Measurements from ENCODE around the gene PELI2. TPM values are rescaled to one million over a fixed set of nuclear protein-coding genes. Genes with fewer than 3 reads are reported as not detected.
A peak's percentile ranks its signal among the peaks of the same experiment; 100 is the strongest.

Gene PELI2
- total and polyA plus RNA-seq, 2 of the 4 experiments (the other 2 are of a cell fraction) = 6.0 to 36.7 TPM

DNA sequence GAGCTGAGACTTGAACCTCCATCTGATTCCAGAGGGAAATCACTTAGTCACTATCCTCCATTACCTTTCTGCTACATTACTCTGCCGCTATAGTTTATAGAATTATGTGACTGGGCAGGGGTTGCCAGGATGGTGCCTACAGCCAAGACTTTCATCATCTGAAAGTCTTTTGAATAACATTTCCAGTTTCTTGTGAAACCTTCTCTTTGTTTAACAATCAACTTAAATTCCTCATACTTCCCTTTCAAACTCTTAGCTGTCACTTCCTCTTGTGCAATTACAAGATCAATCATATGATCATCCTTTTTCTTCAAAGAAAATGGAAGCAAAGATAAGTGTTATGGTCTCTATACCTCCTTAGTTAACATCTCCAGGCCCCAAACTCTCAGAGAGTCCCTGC, 25.4 kb upstream of the PELI2 start:
- in situ Hi-C loops (cut with MboI; ENCODE audit: low sequenced_read_pairs) = no loop called here
- H3K9ac ChIP-seq (ENCODE audit: low read depth, low read length) = no peak overlapping the region
- H3K23ac ChIP-seq (ENCODE audit: low read depth, low read length) = no peak overlapping the region
- H2BK120ac ChIP-seq (ENCODE audit: low read depth, low read length) = no peak overlapping the region
- peak overlapping the region; percentile 78; the same call in 1 of the 2 replicates for H3K18ac ChIP-seq (ENCODE audit: low read depth, low read length)
- no peak overlapping the region for H4K91ac ChIP-seq (ENCODE audit: insufficient read depth, low read depth, low read length)
- H3K36me3 ChIP-seq (ENCODE audit: control insufficient read depth, insufficient read depth, low read length) = no peaks in the 10 kb centered on the region
- H4K5ac ChIP-seq (ENCODE audit: low read depth, low read length) = no peak overlapping the region; the same call in 1 of the 2 replicates
- no peaks in the 10 kb centered on the region for H3K9me3 ChIP-seq (ENCODE audit: control insufficient read depth, insufficient read depth, low read length)
- no peak overlapping the region for H2AFZ ChIP-seq (replicated peaks; ENCODE audit: low read length, poor library complexity)
- no peak overlapping the region for H3K27ac ChIP-seq (ENCODE audit: insufficient read depth, low read length)
- H3K79me1 ChIP-seq (ENCODE audit: low read depth in 1 of 2, low read length in 2 of 2) = no peaks in the 10 kb centered on the region
- BruUV-seq (replicated peaks) = no TSS peak
- dilution Hi-C loops (cut with HindIII; ENCODE audit: low sequenced_read_pairs, unreplicated experiment) = no loop called here
- peaks cover 15% of the 10 kb centered on the region for H3K27me3 ChIP-seq (ENCODE audit: control insufficient read depth, insufficient read depth, low read length)
- no peaks in the 10 kb centered on the region for H4K20me1 ChIP-seq (ENCODE audit: insufficient read depth, low read length)
- ChIA-PET CTCF (no interaction called here), POLR2A (ENCODE audit: unreplicated experiment) (no interaction called here)
- H2BK15ac ChIP-seq (ENCODE audit: low read depth, low read length) = no peak overlapping the region
- no peak overlapping the region for H3K4me2 ChIP-seq (ENCODE audit: low read depth, low read length)
- DNase-seq (no peak), ATAC-seq (ENCODE audit: low read depth) (no peak)
- H3K4me1 ChIP-seq (ENCODE audit: control insufficient read depth, insufficient read depth, low read length) = peaks cover 1% of the 10 kb centered on the region; the same call in 1 of the 2 replicates
- H3K4me3 ChIP-seq (ENCODE audit: insufficient read depth, low read depth, low read length) = no peak overlapping the region
- no peak overlapping the region for H3K14ac ChIP-seq (replicated peaks; ENCODE audit: low read depth, low read length)
- no peak overlapping the region for H3K56ac ChIP-seq (ENCODE audit: extremely low read depth, insufficient read depth, low read length)
- no peak overlapping the region for H4K8ac ChIP-seq (ENCODE audit: low read depth in 2 of 2, low read length in 2 of 2)
- no peak overlapping the region for H2BK5ac ChIP-seq (ENCODE audit: low read depth, low read length, poor library complexity, severe bottlenecking)
- TF ChIP-seq, protein P1, sequence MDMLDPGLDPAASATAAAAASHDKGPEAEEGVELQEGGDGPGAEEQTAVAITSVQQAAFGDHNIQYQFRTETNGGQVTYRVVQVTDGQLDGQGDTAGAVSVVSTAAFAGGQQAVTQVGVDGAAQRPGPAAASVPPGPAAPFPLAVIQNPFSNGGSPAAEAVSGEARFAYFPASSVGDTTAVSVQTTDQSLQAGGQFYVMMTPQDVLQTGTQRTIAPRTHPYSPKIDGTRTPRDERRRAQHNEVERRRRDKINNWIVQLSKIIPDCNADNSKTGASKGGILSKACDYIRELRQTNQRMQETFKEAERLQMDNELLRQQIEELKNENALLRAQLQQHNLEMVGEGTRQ (IDR thresholded peaks at IDR 0.05; ENCODE audit: low read depth, low read length) = no peak
- TF ChIP-seq CHD1 (IDR thresholded peaks at IDR 0.05; ENCODE audit: low read depth, low read length) (no peak), MAZ (IDR thresholded peaks at IDR 0.05; ENCODE audit: borderline replicate concordance, low read depth, low read length) (no peak), BHLHE40 (IDR thresholded peaks at IDR 0.05; ENCODE audit: low read depth, low read length) (no peak), RFX5 (IDR thresholded peaks at IDR 0.05; ENCODE audit: low read depth, low read length) (no peak), MAFK (IDR thresholded peaks at IDR 0.05; ENCODE audit: low read depth, low read length) (no peak)
- TF ChIP-seq, protein P2, sequence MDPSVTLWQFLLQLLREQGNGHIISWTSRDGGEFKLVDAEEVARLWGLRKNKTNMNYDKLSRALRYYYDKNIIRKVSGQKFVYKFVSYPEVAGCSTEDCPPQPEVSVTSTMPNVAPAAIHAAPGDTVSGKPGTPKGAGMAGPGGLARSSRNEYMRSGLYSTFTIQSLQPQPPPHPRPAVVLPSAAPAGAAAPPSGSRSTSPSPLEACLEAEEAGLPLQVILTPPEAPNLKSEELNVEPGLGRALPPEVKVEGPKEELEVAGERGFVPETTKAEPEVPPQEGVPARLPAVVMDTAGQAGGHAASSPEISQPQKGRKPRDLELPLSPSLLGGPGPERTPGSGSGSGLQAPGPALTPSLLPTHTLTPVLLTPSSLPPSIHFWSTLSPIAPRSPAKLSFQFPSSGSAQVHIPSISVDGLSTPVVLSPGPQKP (IDR thresholded peaks at IDR 0.05; ENCODE audit: borderline replicate concordance, low read depth, low read length) = no peak
- H2BK20ac ChIP-seq (ENCODE audit: low read depth, low read length) = no peak overlapping the region
- no peak overlapping the region for H3K4ac ChIP-seq (ENCODE audit: low read depth, low read length)
- no peak overlapping the region for H2AK9ac ChIP-seq (replicated peaks; ENCODE audit: low read depth, low read length, poor library complexity)
- no peaks in the 10 kb centered on the region for H3K9me1 ChIP-seq (ENCODE audit: insufficient read depth, low read length)
- no CpG with 5 or more reads among the region's 1 CpG for WGBS, 2 experiments (ENCODE audit: extremely low coverage in 2 of 2, insufficient read length in 1 of 2)
- intact Hi-C loops (cut with micrococcal nuclease) = no loop called here
- no peak overlapping the region for H2AK5ac ChIP-seq (ENCODE audit: low read depth, low read length)
